Measurements from ENCODE around the gene TRAK1.

Gene TRAK1

GRCh38 chr3:42275217-42275616 is 184.1 kb downstream of the TRAK1 start:
- no peak for DNase-seq (ENCODE audit: low read depth in 2 of 2)

All from stimulated activated CD4-positive, alpha-beta T cell treated with anti-CD3 and anti-CD28 coated beads, Interleukin-4, amount 100 ng/mL, for 48 hours (primary cell).